Measurements from ENCODE around the gene RAB23. TPM values are rescaled to one million over a fixed set of nuclear protein-coding genes. Genes with fewer than 3 reads are reported as not detected.

The RAB23 gene
- total RNA-seq, 1 experiment from 2014 or later = 13.8 TPM

DNA sequence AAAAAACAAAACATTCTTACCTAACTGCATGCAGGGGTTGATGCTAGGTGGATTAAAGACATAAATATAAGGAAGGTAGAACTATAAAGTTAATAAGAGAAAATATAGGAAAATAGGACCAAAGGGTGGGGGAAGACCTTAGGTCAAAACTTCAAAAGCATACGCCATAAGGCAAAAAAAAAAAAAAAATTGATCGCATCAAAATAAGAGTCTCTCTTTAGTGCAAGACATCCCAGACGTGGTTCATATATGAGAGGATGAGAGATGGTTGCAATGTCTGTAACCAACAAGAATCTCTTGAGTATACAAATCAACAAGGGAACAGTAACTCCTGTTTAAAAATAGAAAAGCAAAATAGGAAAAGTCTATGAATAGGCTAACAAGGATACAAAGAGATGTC lies 41.5 kb downstream of the RAB23 start:
- CTCF ChIA-PET = no interaction called here
- H3K4me3 ChIP-seq = no peak overlapping the region
- H3K4me1 ChIP-seq (replicated peaks; ENCODE audit: insufficient read depth) = peaks cover 6% of the 10 kb centered on the region
- no TSS peak for BruUV-seq (replicated peaks)
- H2AFZ ChIP-seq = no peak overlapping the region
- no peaks in the 10 kb centered on the region for H3K9me2 ChIP-seq (ENCODE audit: insufficient read depth)
- H3K4me2 ChIP-seq = no peak overlapping the region
- H3K27me3 ChIP-seq (ENCODE audit: insufficient read depth, low read depth) = no peaks in the 10 kb centered on the region
- no peaks in the 10 kb centered on the region for H3F3A ChIP-seq (ENCODE audit: insufficient read depth, low read depth)
- no peak for DNase-seq
- POLR2A ChIA-PET (ENCODE audit: unreplicated experiment) = interaction anchor here (0.6 kb wide), 1 partner anchor 434 kb away, joined by 8 read pairs; no protein-coding TSS in a partner anchor
- H3K36me3 ChIP-seq (ENCODE audit: low read depth) = peaks cover 12% of the 10 kb centered on the region
- peaks cover 59% of the 10 kb centered on the region for H3K79me2 ChIP-seq (ENCODE audit: low read depth)
- H4K20me1 ChIP-seq (ENCODE audit: insufficient read depth) = no peaks in the 10 kb centered on the region
- H3K27ac ChIP-seq = no peak overlapping the region
- TF ChIP-seq, protein P1, sequence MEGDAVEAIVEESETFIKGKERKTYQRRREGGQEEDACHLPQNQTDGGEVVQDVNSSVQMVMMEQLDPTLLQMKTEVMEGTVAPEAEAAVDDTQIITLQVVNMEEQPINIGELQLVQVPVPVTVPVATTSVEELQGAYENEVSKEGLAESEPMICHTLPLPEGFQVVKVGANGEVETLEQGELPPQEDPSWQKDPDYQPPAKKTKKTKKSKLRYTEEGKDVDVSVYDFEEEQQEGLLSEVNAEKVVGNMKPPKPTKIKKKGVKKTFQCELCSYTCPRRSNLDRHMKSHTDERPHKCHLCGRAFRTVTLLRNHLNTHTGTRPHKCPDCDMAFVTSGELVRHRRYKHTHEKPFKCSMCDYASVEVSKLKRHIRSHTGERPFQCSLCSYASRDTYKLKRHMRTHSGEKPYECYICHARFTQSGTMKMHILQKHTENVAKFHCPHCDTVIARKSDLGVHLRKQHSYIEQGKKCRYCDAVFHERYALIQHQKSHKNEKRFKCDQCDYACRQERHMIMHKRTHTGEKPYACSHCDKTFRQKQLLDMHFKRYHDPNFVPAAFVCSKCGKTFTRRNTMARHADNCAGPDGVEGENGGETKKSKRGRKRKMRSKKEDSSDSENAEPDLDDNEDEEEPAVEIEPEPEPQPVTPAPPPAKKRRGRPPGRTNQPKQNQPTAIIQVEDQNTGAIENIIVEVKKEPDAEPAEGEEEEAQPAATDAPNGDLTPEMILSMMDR (conservative IDR thresholded peaks at IDR 0.05) = no peak
- no peak for TF ChIP-seq EZH2 (IDR thresholded peaks at IDR 0.05; ENCODE audit: low read depth)
- H3K9me3 ChIP-seq (ENCODE audit: insufficient read depth, low read depth) = no peaks in the 10 kb centered on the region
- intact Hi-C loops (cut with micrococcal nuclease; ENCODE audit: unreplicated experiment) = no loop called here

DNA sequence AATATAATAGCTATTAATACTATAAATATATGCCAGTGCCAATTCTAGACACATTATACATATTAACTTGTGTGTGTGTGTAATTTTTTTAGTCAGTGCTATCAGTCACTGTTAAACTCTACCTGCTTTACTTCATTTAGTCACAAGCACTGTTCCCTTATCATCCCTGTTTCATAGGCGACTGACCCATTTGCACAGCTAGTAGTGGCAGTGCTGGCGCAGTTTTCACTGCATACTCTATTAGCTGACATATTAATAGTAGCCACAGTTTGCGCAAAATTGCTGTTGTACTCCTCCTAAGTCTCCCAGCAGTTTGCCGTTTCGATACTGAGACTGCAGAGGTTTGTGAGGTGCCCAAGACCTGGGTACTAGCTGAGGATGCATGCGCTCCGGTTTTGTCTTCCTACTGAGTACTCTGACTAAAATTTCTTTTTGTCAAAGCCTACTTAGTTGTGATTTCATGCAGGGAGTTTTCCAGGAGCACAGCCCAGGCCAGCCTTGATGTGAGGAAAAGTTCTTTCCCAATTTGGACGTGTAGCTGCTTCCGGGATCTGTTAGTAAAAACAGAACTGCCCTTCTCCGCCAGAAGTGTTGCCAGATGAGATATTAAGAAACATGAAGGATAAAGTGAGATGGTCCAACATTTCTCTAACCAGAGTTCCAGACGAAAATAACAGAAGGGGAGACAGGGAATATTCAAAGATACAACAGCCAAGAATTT lies 44.4 kb downstream of the RAB23 start:
- Histone ChIP-seq H3K27ac (no peak overlapping the region), H3K27me3 (ENCODE audit: insufficient read depth, low read depth) (no peaks in the 10 kb centered on the region), H3K4me2 (no peak overlapping the region), H4K20me1 (ENCODE audit: insufficient read depth) (no peaks in the 10 kb centered on the region), H3K79me2 (ENCODE audit: low read depth) (peaks cover 88% of the 10 kb centered on the region), H3K36me3 (ENCODE audit: low read depth) (peaks cover 12% of the 10 kb centered on the region), H3F3A (ENCODE audit: insufficient read depth, low read depth) (peaks cover 16% of the 10 kb centered on the region; the same call in 1 of the 2 replicates), H2AFZ (no peak overlapping the region), H3K9me2 (ENCODE audit: insufficient read depth) (no peaks in the 10 kb centered on the region), H3K4me1 (replicated peaks; ENCODE audit: insufficient read depth) (peaks cover 23% of the 10 kb centered on the region), H3K4me3 (no peak overlapping the region), H3K9me3 (ENCODE audit: insufficient read depth, low read depth) (no peaks in the 10 kb centered on the region)
- DNase-seq = no peak
- POLR2A ChIA-PET (ENCODE audit: unreplicated experiment) = no interaction called here
- TF ChIP-seq, protein P1 (conservative IDR thresholded peaks at IDR 0.05) = no peak
- no peak for TF ChIP-seq EZH2 (IDR thresholded peaks at IDR 0.05; ENCODE audit: low read depth)
- no TSS peak for BruUV-seq (replicated peaks)
- intact Hi-C loops (cut with micrococcal nuclease; ENCODE audit: unreplicated experiment) = loop anchor here (10.0 kb wide), 1 partner anchor 273 kb away; no protein-coding TSS in a partner anchor
- CTCF ChIA-PET = no interaction called here

DNA sequence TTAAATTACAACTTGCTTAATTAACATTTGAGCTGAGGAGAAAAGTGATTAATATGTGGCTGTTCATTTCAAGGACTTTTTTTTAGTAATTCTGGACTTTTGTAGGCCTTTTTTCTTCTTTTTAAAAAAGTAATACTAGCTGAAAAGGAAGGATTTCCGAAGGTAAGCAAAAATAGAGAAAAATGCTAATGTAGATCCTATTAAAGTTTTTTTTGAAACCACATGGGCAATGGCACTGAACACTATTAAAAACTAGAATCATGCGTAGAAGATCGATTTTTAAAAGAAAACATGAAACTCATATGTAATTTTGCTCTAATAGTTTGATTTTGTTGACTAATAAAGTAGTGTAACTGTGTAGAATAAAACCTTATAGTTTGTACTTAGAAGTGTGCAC lies 47.6 kb downstream of the RAB23 start:
- Histone ChIP-seq H3K4me1 (replicated peaks; ENCODE audit: insufficient read depth) (peaks cover 30% of the 10 kb centered on the region), H2AFZ (peak overlapping the region; percentile 91), H4K20me1 (ENCODE audit: insufficient read depth) (no peaks in the 10 kb centered on the region), H3K4me3 (peak overlapping the region; percentile 91), H3K79me2 (ENCODE audit: low read depth) (peaks cover 70% of the 10 kb centered on the region), H3K9me2 (ENCODE audit: insufficient read depth) (no peaks in the 10 kb centered on the region), H3F3A (ENCODE audit: insufficient read depth, low read depth) (peaks cover 24% of the 10 kb centered on the region; the same call in 1 of the 2 replicates), H3K27me3 (ENCODE audit: insufficient read depth, low read depth) (no peaks in the 10 kb centered on the region), H3K36me3 (ENCODE audit: low read depth) (peaks cover 12% of the 10 kb centered on the region), H3K4me2 (peak overlapping the region; percentile 88), H3K27ac (peak overlapping the region; percentile 87), H3K9me3 (ENCODE audit: insufficient read depth, low read depth) (no peaks in the 10 kb centered on the region)
- DNase-seq = no peak
- CTCF ChIA-PET = no interaction called here
- intact Hi-C loops (cut with micrococcal nuclease; ENCODE audit: unreplicated experiment) = loop anchor here (10.0 kb wide), 1 partner anchor 270 kb away; no protein-coding TSS in a partner anchor
- TF ChIP-seq, protein P1 (conservative IDR thresholded peaks at IDR 0.05) = no peak
- TF ChIP-seq EZH2 (IDR thresholded peaks at IDR 0.05; ENCODE audit: low read depth) = no peak
- BruUV-seq (replicated peaks) = no TSS peak
- POLR2A ChIA-PET (ENCODE audit: unreplicated experiment) = interaction anchor here (0.7 kb wide), 1 partner anchor 47 kb away, joined by 3 read pairs; no protein-coding TSS in a partner anchor
